Testis (tissue), 3 donors: ENCODE results near the gene PTPA. TPM values are rescaled to one million over a fixed set of nuclear protein-coding genes. Genes with fewer than 3 reads are reported as not detected.

ENCODE experiments used
- DNase-seq: peaks from one replicate; pipeline ENCODE4 v3.0.0-alpha.2; 2019
- H3K27ac ChIP-seq, 2 donors: fragments of 200-600 bp; sonication (generic); one replicate each; pipeline ENCODE4 v1.5.1; 2019
- H3K27me3 ChIP-seq: fragments of 200-600 bp; sonication (generic); one replicate; pipeline ENCODE4 v1.5.1; 2019
- H3K36me3 ChIP-seq: fragments of 200-600 bp; sonication (generic); one replicate; pipeline ENCODE4 v1.5.1; 2017; ENCODE audit warnings: low read depth; ENCODE audit errors: missing control alignments
- H3K4me1 ChIP-seq: fragments of 200-600 bp; sonication (generic); one replicate; pipeline ENCODE4 v1.5.1; 2019
- H3K4me3 ChIP-seq, 2 donors: fragments of 200-600 bp; sonication (generic); one replicate each; pipeline ENCODE4 v1.5.1; 2017 to 2019
- H3K9me3 ChIP-seq: fragments of 200-600 bp; sonication (generic); one replicate; pipeline ENCODE4 v1.5.1; 2017
- CTCF ChIP-seq, 3 experiments: fragments of 450-650 bp in 2 of 3; fragments of 200-600 bp in 1 of 3; sonication (generic) in 1 of 3; IDR thresholded peaks; one replicate each; pipeline ENCODE4 v1.5.1; 2016 to 2019; ENCODE audit warnings: antibody characterized with exemption in 3 of 3, mild to moderate bottlenecking in 2 of 3, moderate library complexity in 1 of 3
- POLR2A ChIP-seq: fragments of 450-650 bp; IDR thresholded peaks from one replicate; pipeline ENCODE4 v1.6.1; 2017; ENCODE audit warnings: antibody characterized with exemption, mild to moderate bottlenecking, moderate library complexity
- WGBS, 2 donors: methylation state at CpG; one replicate each; pipeline ENCODE4 v1.1.5; 2018; 5-methylcytosine and 5-hydroxymethylcytosine counted together
- intact Hi-C: fragments of 100-400 bp; cut with DNase I; formaldehyde crosslinking; loops from one replicate; pipeline ENCODE4 v1.15.1; 2023; ENCODE audit warnings: low total_unique reads
- polyA plus RNA-seq: library from polyadenylated mRNA; stranded (reverse); fragments of 350-450 nt; fragmentation: Illumina TruSeq; extraction: RNeasy Lipid Tissue Mini Kit (QIAGEN cat#74804); gene quantifications from one replicate; pipeline ENCODE4 v1.2.3, GENCODE V29; 2014; ENCODE audit warnings: low read depth, low replicate concordance; ENCODE audit not compliant: insufficient read depth
- total RNA-seq, 2 donors: library from RNA; depleted of rRNA; stranded (reverse); fragments of >200 nt; gene quantifications; one replicate each; pipeline ENCODE4 v1.2.3, GENCODE V29; 2016

Gene PTPA
- total and polyA plus RNA-seq, 3 donors from 2014 or later, result 163 to 268 (median 177) TPM

- no peaks in the 10 kb centered on the region for H3K9me3 ChIP-seq
- DNase-seq, result no peak
- H3K27me3 ChIP-seq, result no peaks in the 10 kb centered on the region
- H3K27ac ChIP-seq, result no peak overlapping the region
- H3K4me3 ChIP-seq, result no peak overlapping the region
- H3K36me3 ChIP-seq, result no peaks in the 10 kb centered on the region
- H3K4me1 ChIP-seq, result peaks cover 29% of the 10 kb centered on the region
- WGBS, 2 donors, result 74 to 91% methylated on average over 3 to 6 of the region's 6 CpGs
- TF ChIP-seq CTCF (IDR thresholded peaks at IDR 0.05) (no peak), POLR2A (no peak)
- intact Hi-C loops, result loop anchor here (10.0 kb wide), 1 partner anchor 336 kb away; no protein-coding TSS in a partner anchor
These were observed 37.4 kb downstream of the PTPA start for GRCh38 chr9:129148463-129149204.

GRCh38 chr9:129149442-129149841 lies 38.2 kb downstream of the PTPA start:
- no peak for TF ChIP-seq CTCF (IDR thresholded peaks at IDR 0.05)
- no peak for TF ChIP-seq POLR2A
- Histone ChIP-seq H3K36me3 (no peaks in the 10 kb centered on the region), H3K27ac (no peak overlapping the region), H3K4me1 (peaks cover 25% of the 10 kb centered on the region), H3K4me3 (no peak overlapping the region), H3K9me3 (no peaks in the 10 kb centered on the region), H3K27me3 (no peaks in the 10 kb centered on the region)
- intact Hi-C loops, result loop anchor here (10.0 kb wide), 1 partner anchor 335 kb away; no protein-coding TSS in a partner anchor
- 83 to 88% methylated on average over 6 of the region's 6 CpGs for WGBS, 2 donors
- no peak for DNase-seq

- peaks cover 22% of the 10 kb centered on the region for H3K4me1 ChIP-seq
- no peak for DNase-seq
- H3K4me3 ChIP-seq, result no peak overlapping the region
- H3K9me3 ChIP-seq, result no peaks in the 10 kb centered on the region
- H3K27me3 ChIP-seq, result no peaks in the 10 kb centered on the region
- whole genome bisulfite sequencing, 2 donors, result 86 to 89% methylated on average over 10 of the region's 10 CpGs
- no peak for TF ChIP-seq POLR2A
- TF ChIP-seq CTCF (IDR thresholded peaks at IDR 0.05), result no peak
- no peaks in the 10 kb centered on the region for H3K36me3 ChIP-seq
- intact Hi-C loops, result no loop called here
- H3K27ac ChIP-seq, result no peak overlapping the region
These were observed 38.9 kb downstream of the PTPA start for GRCh38 chr9:129150122-129150521.

- intact Hi-C loops, result no loop called here
- 85 to 90% methylated on average over 13 to 18 of the region's 18 CpGs for WGBS, 2 donors
These were observed 39.5 kb downstream of the PTPA start for GRCh38 chr9:129150672-129151211.

More at GRCh38 chr9:129150672-129151211, 39.5 kb downstream of the PTPA start:
- no peak for DNase-seq
- Histone ChIP-seq H3K36me3 (no peaks in the 10 kb centered on the region), H3K4me3 (no peak overlapping the region), H3K27me3 (no peaks in the 10 kb centered on the region), H3K27ac (no peak overlapping the region), H3K4me1 (peaks cover 16% of the 10 kb centered on the region), H3K9me3 (no peaks in the 10 kb centered on the region)
- TF ChIP-seq POLR2A (no peak), CTCF (IDR thresholded peaks at IDR 0.05) (no peak)
